Stimulated activated CD8-positive, alpha-beta memory T cell treated with anti-CD3 and anti-CD28 coated beads, Interleukin-4, amount 100 ng/mL, for 1 hour (primary cell): ENCODE results near the gene PIM1.

Experiments used
- DNase-seq, 2 donors: peaks; one replicate each; pipeline ENCODE4 v3.0.0-alpha.2; 2020; ENCODE audit warnings: low read depth in 2 of 2, low spot score in 1 of 2

PIM1 gene

GRCh38 chr6:37137201-37138090 is 32.5 kb upstream of the PIM1 start:
- DNase-seq = no peak

GRCh38 chr6:37138856-37139229 is 31.1 kb upstream of the PIM1 start:
- no peak for DNase-seq

- no peak for DNase-seq
Measured at GRCh38 chr6:37139230-37139962, 30.6 kb upstream of the PIM1 start.

- DNase-seq = no peak
Measured at GRCh38 chr6:37140145-37140544, 29.8 kb upstream of the PIM1 start.

GRCh38 chr6:37141281-37142049 is 28.5 kb upstream of the PIM1 start:
- DNase-seq = no peak

- DNase-seq = no peak
Measured at GRCh38 chr6:37142050-37142614, 27.8 kb upstream of the PIM1 start.

GRCh38 chr6:37143585-37143984 is 26.4 kb upstream of the PIM1 start:
- no peak for DNase-seq

DNA sequence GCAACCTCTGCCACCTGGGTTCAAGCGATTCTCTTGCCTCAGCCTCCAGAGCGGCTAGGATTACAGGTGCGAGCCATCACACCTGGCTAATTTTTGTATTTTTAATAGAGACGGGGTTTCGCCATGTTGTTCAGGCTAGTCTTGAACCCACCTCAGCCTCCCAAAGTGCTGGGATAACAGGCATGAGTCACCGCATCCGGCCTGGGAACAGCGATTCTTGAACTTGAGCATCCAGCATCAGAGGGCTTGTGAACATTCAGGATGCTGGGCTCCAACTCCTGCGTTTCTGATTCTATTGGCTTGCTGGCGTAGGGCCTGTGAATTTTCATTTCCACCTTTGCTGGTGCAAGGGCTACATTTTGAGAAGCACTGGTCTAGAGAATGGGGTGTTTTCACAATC is 24.5 kb upstream of the PIM1 start:
- no peak for DNase-seq

DNA sequence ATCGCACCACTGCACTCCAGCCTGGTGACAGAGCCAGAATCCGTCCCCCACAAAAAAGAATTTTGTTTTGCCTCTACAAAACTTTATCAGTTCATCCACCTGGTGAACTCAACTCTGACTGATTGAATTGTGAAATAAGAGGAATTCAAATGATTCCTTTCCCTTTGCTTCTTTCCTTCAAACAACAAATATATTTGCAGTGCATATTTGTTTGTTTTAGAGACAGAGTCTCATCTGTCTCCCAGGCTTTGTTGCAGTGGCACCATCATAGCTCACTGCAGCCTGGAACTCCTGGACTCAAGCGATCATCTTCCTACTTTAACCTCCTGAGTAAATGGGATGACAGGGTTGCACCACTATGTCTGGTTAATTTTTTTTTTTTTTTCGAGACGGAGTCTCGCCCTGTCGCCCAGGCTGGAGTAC is 23.2 kb upstream of the PIM1 start:
- DNase-seq = no peak

DNA sequence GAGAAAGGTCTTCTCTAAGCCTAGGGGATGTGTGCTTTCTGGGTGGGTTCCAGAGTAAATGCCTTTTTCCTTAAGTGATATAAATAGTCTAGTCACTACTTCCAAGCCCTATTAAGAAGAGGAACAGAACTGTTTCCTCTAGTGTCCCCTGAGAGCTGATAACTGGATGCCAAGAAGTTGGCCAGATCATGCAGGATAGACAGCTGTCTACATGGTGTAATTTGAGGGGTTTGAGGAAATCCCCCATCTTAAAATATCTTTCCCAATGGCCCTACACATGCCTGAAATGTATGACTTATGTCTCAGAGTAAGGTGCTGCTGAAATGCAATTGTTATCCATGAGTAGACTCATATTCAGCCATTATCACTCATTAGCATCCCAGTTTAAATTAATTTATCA is 20.2 kb upstream of the PIM1 start:
- no peak for DNase-seq

DNA sequence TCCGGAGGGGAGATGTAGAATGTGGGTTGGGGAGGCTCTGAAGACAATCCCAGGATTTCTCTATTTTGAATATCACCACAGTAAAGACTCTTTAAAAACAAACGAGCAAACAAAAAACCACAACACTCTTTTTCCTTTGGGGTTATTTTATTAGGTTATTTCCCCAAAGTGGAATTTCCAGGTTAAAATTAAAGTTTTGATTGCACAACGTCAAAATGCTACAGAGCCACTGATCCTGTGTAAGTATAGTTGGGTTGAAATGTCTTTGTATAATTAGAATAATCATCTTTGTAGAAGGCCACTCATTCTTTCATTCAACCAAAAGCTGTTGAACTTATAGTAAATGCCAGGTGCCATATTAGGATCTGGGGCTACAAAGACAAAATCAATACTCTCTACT is 19.6 kb upstream of the PIM1 start:
- no peak for DNase-seq

DNA sequence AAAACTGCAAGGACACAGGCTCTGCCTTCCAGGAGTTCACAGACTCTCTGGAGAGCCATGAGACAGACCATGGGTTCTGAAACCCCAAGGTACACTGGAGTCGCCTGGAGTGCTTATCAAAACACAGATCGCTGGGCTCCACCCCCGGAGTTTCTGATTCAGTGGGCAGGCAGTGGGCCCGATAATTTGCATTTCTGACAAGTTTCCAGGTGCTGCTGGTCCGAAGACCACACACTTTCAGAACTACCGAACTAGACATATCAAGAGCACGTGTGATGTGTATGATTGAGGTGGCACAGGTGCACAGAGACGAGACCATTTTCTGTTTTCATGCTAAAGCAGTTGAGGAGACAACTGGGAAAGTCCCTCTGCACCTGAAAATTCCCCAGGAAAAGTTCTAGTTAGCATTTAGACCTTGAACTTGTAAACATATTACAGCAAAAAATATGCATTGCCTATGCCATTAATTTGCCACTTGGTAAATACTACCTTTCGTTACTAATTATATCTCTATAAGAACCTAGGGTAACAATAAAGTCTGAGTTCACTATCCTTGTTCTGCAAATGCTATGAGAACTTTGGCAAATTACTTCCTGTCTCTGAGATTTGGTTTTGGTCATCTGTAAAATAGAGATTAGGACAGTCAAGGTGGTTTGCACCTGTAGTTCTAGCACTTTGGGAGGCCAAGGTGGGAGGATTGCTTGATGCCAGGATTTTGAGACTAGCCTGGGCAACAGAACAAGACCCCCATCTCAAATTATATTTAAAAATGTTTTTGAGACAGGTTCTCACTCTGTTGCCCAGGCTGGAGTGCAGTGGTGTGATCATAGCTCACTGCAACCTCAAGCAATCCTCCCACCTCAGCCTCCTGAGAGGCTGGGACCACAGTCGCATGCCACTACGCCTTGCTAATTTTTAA is 14.3 kb upstream of the PIM1 start:
- no peak for DNase-seq

DNA sequence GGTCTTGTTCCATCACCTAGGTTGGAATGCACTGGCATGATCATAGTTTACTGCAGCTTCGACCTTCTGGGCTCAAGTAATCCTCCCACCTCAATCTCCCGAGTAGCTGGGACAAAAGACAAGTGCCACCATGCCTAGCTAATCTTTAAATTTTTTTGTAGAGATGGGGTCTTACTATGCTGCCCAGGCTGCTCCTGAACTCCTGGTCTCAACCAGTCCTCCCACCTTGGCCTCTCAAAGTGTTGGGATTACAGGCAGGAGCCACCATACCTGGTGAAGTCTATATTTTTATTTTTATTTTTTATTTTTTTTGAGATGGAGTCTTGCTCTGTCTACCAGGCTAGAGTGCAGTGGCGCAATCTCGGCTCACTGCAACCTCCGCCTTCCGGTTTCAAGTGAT is 11.4 kb upstream of the PIM1 start:
- no peak for DNase-seq

GRCh38 chr6:37160922-37161778 is 8.8 kb upstream of the PIM1 start:
- no peak for DNase-seq

DNA sequence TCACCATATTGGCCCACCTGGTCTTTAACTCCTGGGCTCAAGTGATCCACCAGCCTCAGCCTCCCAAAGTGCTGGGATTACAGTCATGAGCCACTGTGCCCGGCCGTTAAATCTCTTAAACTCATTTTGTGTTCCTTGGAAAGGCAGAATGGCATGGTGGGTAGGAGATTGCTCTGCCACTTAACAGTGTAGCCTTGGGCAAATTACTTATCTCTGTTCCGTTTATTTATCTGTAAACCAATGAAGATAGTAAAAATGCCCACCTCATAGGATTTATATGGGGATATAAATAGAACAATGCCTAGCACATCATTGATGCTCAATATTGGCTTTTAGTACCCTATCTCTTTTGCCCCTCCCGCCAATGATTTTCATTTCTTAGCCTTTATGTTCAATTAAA is 7.2 kb upstream of the PIM1 start:
- DNase-seq = no peak

DNA sequence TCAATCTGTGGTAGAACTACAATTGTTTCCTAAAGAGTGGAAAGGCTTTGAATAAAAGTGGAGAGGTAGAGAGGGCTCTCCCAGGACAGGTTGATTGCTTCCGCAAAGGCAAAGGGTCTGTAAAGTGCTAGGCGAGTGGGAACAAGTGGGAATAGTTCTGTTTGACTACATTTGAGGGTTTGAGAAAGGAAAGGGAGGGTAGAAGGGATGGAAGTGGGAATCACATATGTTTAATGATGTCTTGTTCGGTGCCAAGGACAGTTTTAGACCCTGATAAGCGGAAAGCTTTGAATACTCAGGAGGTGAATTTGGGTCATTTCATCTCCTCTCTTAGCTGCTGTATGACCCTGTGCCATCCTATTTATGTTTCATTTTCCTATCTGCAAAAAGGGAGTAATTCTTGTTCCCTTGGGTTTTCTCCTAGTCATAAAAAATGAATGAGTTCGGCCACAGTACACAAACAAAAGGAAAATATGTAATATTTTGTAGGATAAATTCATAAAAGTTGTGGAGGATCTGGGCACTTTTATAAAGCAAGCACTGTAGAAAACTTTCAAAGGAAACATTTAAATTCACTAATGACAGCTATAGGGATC is 1.7 kb upstream of the PIM1 start:
- no peak for DNase-seq

- no peak for DNase-seq
Measured at GRCh38 chr6:37168811-37169495, 999 bp upstream of the PIM1 start.
